ENCODE data around the gene MTCL3.
A peak's percentile ranks its signal among the peaks of the same experiment; 100 is the strongest.

MTCL3 gene

GRCh38 chr6:127533011-127533410, 13.9 kb upstream of the MTCL3 start:
- Histone ChIP-seq H3K4me3 (ENCODE audit: low read depth in 1 of 3, low read length in 3 of 3) (no peak overlapping the region), H3K27ac (ENCODE audit: low read depth in 1 of 2, low read length in 2 of 2) (no peak overlapping the region), H3K9ac (ENCODE audit: low read depth in 1 of 2, low read length in 2 of 2) (no peak overlapping the region), H3K36me3 (ENCODE audit: control insufficient read depth in 4 of 4, insufficient read depth in 3 of 4, low read depth in 1 of 4, low read length in 3 of 4) (no peaks in the 10 kb centered on the region), H3K9me3 (ENCODE audit: control insufficient read depth in 4 of 4, low read length in 3 of 4) (no peaks in the 10 kb centered on the region), H3K4me1 (ENCODE audit: control insufficient read depth in 4 of 4, insufficient read depth in 4 of 4, low read length in 3 of 4) (no peaks in the 10 kb centered on the region), H3K27me3 (ENCODE audit: control insufficient read depth in 4 of 4, insufficient read depth in 4 of 4, low read length in 3 of 4) (no peaks in the 10 kb centered on the region)
- 97% methylated on average over 1 of the region's 1 CpG for WGBS
- TF ChIP-seq YY1 (IDR thresholded peaks at IDR 0.05), result peak; percentile 37
- peak in 1 of 2 donors; percentile 8 for TF ChIP-seq HNF4A (conservative IDR thresholded peaks at IDR 0.05)
- peak in 1 of 2 donors; percentile 10 for TF ChIP-seq JUND (IDR thresholded peaks at IDR 0.05)
- no peak for TF ChIP-seq FOXA1 (IDR thresholded peaks at IDR 0.05)
- DNase-seq (ENCODE audit: low spot score), result no peak

DNA sequence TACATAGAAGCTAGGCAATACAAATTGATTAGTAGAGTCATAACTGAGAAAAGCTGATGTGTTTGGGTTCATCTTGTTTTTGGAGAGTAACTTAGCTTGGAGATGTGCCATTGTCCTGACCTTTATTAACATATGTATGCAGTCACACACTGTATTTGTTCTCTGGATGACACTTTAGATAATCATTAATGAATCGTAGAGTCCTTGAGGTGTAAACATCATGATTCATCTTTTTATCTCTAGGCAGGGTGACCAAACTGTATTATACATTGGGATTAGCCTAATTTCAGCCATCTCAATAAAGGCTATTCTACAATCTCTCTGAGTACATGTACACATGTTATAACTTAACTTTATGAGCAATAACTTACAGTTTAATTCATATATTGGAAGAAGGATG, 3.6 kb upstream of the MTCL3 start:
- TF ChIP-seq JUND (IDR thresholded peaks at IDR 0.05), result no peak
- no peak overlapping the region for H3K4me3 ChIP-seq (ENCODE audit: low read depth in 1 of 3, low read length in 3 of 3)
- H3K9ac ChIP-seq (ENCODE audit: low read depth in 1 of 2, low read length in 2 of 2), result no peak overlapping the region
- DNase-seq (ENCODE audit: low spot score), result no peak
- H3K27ac ChIP-seq (ENCODE audit: low read depth in 1 of 2, low read length in 2 of 2), result no peak overlapping the region
- H3K4me1 ChIP-seq (ENCODE audit: control insufficient read depth in 4 of 4, insufficient read depth in 4 of 4, low read length in 3 of 4), result peaks cover 0 to 5% (median 0%) of the 10 kb centered on the region in 4 donors
- H3K36me3 ChIP-seq (ENCODE audit: control insufficient read depth in 4 of 4, insufficient read depth in 3 of 4, low read depth in 1 of 4, low read length in 3 of 4), result no peaks in the 10 kb centered on the region
- peaks cover 0 to 15% (median 5%) of the 10 kb centered on the region in 4 donors for H3K27me3 ChIP-seq (ENCODE audit: control insufficient read depth in 4 of 4, insufficient read depth in 4 of 4, low read length in 3 of 4)
- H3K9me3 ChIP-seq (ENCODE audit: control insufficient read depth in 4 of 4, low read length in 3 of 4), result no peaks in the 10 kb centered on the region
- WGBS, result 58% methylated on average over 1 of the region's 1 CpG

- Histone ChIP-seq H3K27ac (ENCODE audit: low read depth in 1 of 2, low read length in 2 of 2) (no peak overlapping the region), H3K36me3 (ENCODE audit: control insufficient read depth in 4 of 4, insufficient read depth in 3 of 4, low read depth in 1 of 4, low read length in 3 of 4) (no peaks in the 10 kb centered on the region), H3K4me1 (ENCODE audit: control insufficient read depth in 4 of 4, insufficient read depth in 4 of 4, low read length in 3 of 4) (peaks cover 10 to 21% (median 13%) of the 10 kb centered on the region in 4 donors), H3K9ac (ENCODE audit: low read depth in 1 of 2, low read length in 2 of 2) (no peak overlapping the region), H3K27me3 (ENCODE audit: control insufficient read depth in 4 of 4, insufficient read depth in 4 of 4, low read length in 3 of 4) (peaks cover 0 to 19% (median 9%) of the 10 kb centered on the region in 4 donors), H3K4me3 (ENCODE audit: low read depth in 1 of 3, low read length in 3 of 3) (no peak overlapping the region), H3K9me3 (ENCODE audit: control insufficient read depth in 4 of 4, low read length in 3 of 4) (no peaks in the 10 kb centered on the region)
- DNase-seq (ENCODE audit: low spot score), result no peak
- WGBS, result 9% methylated on average over 2 of the region's 2 CpGs
- no peak for TF ChIP-seq HNF4G (IDR thresholded peaks at IDR 0.05)
- TF ChIP-seq, protein P1, sequence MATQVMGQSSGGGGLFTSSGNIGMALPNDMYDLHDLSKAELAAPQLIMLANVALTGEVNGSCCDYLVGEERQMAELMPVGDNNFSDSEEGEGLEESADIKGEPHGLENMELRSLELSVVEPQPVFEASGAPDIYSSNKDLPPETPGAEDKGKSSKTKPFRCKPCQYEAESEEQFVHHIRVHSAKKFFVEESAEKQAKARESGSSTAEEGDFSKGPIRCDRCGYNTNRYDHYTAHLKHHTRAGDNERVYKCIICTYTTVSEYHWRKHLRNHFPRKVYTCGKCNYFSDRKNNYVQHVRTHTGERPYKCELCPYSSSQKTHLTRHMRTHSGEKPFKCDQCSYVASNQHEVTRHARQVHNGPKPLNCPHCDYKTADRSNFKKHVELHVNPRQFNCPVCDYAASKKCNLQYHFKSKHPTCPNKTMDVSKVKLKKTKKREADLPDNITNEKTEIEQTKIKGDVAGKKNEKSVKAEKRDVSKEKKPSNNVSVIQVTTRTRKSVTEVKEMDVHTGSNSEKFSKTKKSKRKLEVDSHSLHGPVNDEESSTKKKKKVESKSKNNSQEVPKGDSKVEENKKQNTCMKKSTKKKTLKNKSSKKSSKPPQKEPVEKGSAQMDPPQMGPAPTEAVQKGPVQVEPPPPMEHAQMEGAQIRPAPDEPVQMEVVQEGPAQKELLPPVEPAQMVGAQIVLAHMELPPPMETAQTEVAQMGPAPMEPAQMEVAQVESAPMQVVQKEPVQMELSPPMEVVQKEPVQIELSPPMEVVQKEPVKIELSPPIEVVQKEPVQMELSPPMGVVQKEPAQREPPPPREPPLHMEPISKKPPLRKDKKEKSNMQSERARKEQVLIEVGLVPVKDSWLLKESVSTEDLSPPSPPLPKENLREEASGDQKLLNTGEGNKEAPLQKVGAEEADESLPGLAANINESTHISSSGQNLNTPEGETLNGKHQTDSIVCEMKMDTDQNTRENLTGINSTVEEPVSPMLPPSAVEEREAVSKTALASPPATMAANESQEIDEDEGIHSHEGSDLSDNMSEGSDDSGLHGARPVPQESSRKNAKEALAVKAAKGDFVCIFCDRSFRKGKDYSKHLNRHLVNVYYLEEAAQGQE (IDR thresholded peaks at IDR 0.05), result peak; percentile 98
Measured at GRCh38 chr6:127520066-127520465, 931 bp upstream of the MTCL3 start.

GRCh38 chr6:127519469-127519785, 292 bp upstream of the MTCL3 start:
- Histone ChIP-seq H3K9me3 (ENCODE audit: control insufficient read depth in 4 of 4, low read length in 3 of 4) (no peaks in the 10 kb centered on the region), H3K9ac (ENCODE audit: low read depth in 1 of 2, low read length in 2 of 2) (no peak overlapping the region), H3K27ac (ENCODE audit: low read depth in 1 of 2, low read length in 2 of 2) (no peak overlapping the region), H3K4me1 (ENCODE audit: control insufficient read depth in 4 of 4, insufficient read depth in 4 of 4, low read length in 3 of 4) (peaks cover 11 to 28% (median 16%) of the 10 kb centered on the region in 4 donors), H3K27me3 (ENCODE audit: control insufficient read depth in 4 of 4, insufficient read depth in 4 of 4, low read length in 3 of 4) (peaks cover 0 to 24% (median 9%) of the 10 kb centered on the region in 4 donors), H3K36me3 (ENCODE audit: control insufficient read depth in 4 of 4, insufficient read depth in 3 of 4, low read depth in 1 of 4, low read length in 3 of 4) (no peaks in the 10 kb centered on the region), H3K4me3 (ENCODE audit: low read depth in 1 of 3, low read length in 3 of 3) (no peak overlapping the region)
- 8% methylated on average over 10 of the region's 10 CpGs for WGBS
- no peak for DNase-seq (ENCODE audit: low spot score)
- TF ChIP-seq SP1 (IDR thresholded peaks at IDR 0.05) (no peak), TAF1 (conservative IDR thresholded peaks at IDR 0.05) (no peak), NR2F2 (IDR thresholded peaks at IDR 0.05) (no peak), JUND (IDR thresholded peaks at IDR 0.05) (no peak), EGR1 (IDR thresholded peaks at IDR 0.05; ENCODE audit: low read depth in 2 of 2) (no peak), HNF4G (IDR thresholded peaks at IDR 0.05) (no peak), GABPA (IDR thresholded peaks at IDR 0.05 in 1 of 2, conservative IDR thresholded peaks at IDR 0.05 in 1 of 2) (no peak), CTCF (IDR thresholded peaks at IDR 0.05; ENCODE audit: low read depth, low read length, missing input control) (no peak), FOXA2 (IDR thresholded peaks at IDR 0.05) (no peak), YY1 (IDR thresholded peaks at IDR 0.05) (no peak)
- TF ChIP-seq, protein P1 (IDR thresholded peaks at IDR 0.05), result no peak
- TF ChIP-seq, protein P2, sequence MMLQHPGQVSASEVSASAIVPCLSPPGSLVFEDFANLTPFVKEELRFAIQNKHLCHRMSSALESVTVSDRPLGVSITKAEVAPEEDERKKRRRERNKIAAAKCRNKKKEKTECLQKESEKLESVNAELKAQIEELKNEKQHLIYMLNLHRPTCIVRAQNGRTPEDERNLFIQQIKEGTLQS (IDR thresholded peaks at IDR 0.05), result no peak
